ENCODE data around the gene PRMT9. TPM values are rescaled to one million over a fixed set of nuclear protein-coding genes. Genes with fewer than 3 reads are reported as not detected.

Gene PRMT9
- total and polyA plus RNA-seq, 9 of the 15 experiments (the other 6 are each of a cell fraction or from before 2014, with no cell fraction given) = 3.5 to 15.6 (median 7.2) TPM

- 23% methylated on average over 7 of the region's 7 CpGs for WGBS (ENCODE audit: insufficient coverage, low coverage, missing lambda C conversion rate)
- POLR2A ChIA-PET = no interaction called here
- intact Hi-C loops (cut with micrococcal nuclease) (loop anchor here (1.0 kb wide), 1 partner anchor 158 kb away; no protein-coding TSS in a partner anchor), in situ Hi-C loops (cut with MboI) (no loop called here)
- H3K4me2 ChIP-seq (ENCODE audit: insufficient read depth, low read length) = no peak overlapping the region
- H4K20me1 ChIP-seq (replicated peaks; ENCODE audit: control insufficient read depth, insufficient read depth, low read length) = no peaks in the 10 kb centered on the region
- no peaks in the 10 kb centered on the region for H3K79me2 ChIP-seq (ENCODE audit: control insufficient read depth, insufficient read depth, low read length)
- no peak overlapping the region for H2AFZ ChIP-seq (ENCODE audit: low read depth, low read length)
- ATAC-seq (peak; percentile 86), FAIRE-seq (peak; percentile 77), DNase-seq (ENCODE audit: extremely low read depth in 1 of 4, low spot score in 3 of 4) (peak; percentile 19 to 46 (median 41))
- H3K27ac ChIP-seq (ENCODE audit: extremely low read depth, low read depth, low read length) = no peak overlapping the region
- H3K4me1 ChIP-seq (replicated peaks in 1 of 2; ENCODE audit: control insufficient read depth in 2 of 2, insufficient read depth in 2 of 2, low read length in 2 of 2) = no peaks in the 10 kb centered on the region
- BruUV-seq (replicated peaks) = no TSS peak
- H3K36me3 ChIP-seq (ENCODE audit: control insufficient read depth, insufficient read depth, low read length) = no peaks in the 10 kb centered on the region
- no peak overlapping the region for H3K4me3 ChIP-seq
- no peaks in the 10 kb centered on the region for H3K9me1 ChIP-seq (ENCODE audit: control insufficient read depth, insufficient read depth, low read length)
- H3K9me3 ChIP-seq (replicated peaks; ENCODE audit: control insufficient read depth, insufficient read depth, low read depth, low read length) = no peaks in the 10 kb centered on the region
- CTCF ChIA-PET (ENCODE audit: low intra/inter-chr PET ratio) = interaction anchor here (1.7 kb wide), 1 partner anchor 159 kb away, joined by 11 read pairs; no protein-coding TSS in a partner anchor
- no peaks in the 10 kb centered on the region for H3K27me3 ChIP-seq (ENCODE audit: control insufficient read depth in 2 of 2, insufficient read depth in 2 of 2, low read length in 2 of 2)
- H3K9ac ChIP-seq (ENCODE audit: insufficient read depth in 1 of 2, low read depth in 2 of 2, low read length in 2 of 2) = no peak overlapping the region
- peak; percentile 86 for TF ChIP-seq ARID3A (IDR thresholded peaks at IDR 0.05; ENCODE audit: borderline replicate concordance, low read depth, low read length)
- TF ChIP-seq SMC3 (conservative IDR thresholded peaks at IDR 0.05; ENCODE audit: insufficient read depth, low read depth, low read length) = peak; percentile 27; the same call in 1 of the 2 replicates
- no peak for TF ChIP-seq CHD4 (IDR thresholded peaks at IDR 0.05; ENCODE audit: insufficient read depth, insufficient replicate concordance, low read depth, low read length, poor library complexity, severe bottlenecking)
- TF ChIP-seq, protein P1, sequence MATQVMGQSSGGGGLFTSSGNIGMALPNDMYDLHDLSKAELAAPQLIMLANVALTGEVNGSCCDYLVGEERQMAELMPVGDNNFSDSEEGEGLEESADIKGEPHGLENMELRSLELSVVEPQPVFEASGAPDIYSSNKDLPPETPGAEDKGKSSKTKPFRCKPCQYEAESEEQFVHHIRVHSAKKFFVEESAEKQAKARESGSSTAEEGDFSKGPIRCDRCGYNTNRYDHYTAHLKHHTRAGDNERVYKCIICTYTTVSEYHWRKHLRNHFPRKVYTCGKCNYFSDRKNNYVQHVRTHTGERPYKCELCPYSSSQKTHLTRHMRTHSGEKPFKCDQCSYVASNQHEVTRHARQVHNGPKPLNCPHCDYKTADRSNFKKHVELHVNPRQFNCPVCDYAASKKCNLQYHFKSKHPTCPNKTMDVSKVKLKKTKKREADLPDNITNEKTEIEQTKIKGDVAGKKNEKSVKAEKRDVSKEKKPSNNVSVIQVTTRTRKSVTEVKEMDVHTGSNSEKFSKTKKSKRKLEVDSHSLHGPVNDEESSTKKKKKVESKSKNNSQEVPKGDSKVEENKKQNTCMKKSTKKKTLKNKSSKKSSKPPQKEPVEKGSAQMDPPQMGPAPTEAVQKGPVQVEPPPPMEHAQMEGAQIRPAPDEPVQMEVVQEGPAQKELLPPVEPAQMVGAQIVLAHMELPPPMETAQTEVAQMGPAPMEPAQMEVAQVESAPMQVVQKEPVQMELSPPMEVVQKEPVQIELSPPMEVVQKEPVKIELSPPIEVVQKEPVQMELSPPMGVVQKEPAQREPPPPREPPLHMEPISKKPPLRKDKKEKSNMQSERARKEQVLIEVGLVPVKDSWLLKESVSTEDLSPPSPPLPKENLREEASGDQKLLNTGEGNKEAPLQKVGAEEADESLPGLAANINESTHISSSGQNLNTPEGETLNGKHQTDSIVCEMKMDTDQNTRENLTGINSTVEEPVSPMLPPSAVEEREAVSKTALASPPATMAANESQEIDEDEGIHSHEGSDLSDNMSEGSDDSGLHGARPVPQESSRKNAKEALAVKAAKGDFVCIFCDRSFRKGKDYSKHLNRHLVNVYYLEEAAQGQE (IDR thresholded peaks at IDR 0.05; ENCODE audit: borderline replicate concordance) = peak; percentile 58; the same call in 1 of the 2 replicates
- TF ChIP-seq, protein P1 (CRISPR knock-in tag; IDR thresholded peaks at IDR 0.05; ENCODE audit: low read depth) = no peak
- peak; percentile 36 for TF ChIP-seq DACH1 (IDR thresholded peaks at IDR 0.05; ENCODE audit: partially characterized antibody)
- peak; percentile 29 to 58; a peak in 2 of 4 replicates for TF ChIP-seq RAD21 (CRISPR knock-in tag; conservative IDR thresholded peaks at IDR 0.05 in 1 of 2, IDR thresholded peaks at IDR 0.05 in 1 of 2)
- TF ChIP-seq SP1 (CRISPR knock-in tag; IDR thresholded peaks at IDR 0.05) = no peak
These were observed 24.1 kb upstream of the PRMT9 start for GRCh38 chr4:147707892-147708672.

Measured in K562 (cell line).